ENCODE data around the gene NPAS1. TPM values are rescaled to one million over a fixed set of nuclear protein-coding genes. Genes with fewer than 3 reads are reported as not detected.

Gene NPAS1
- total RNA-seq, 1 experiment from 2014 or later, result 4.6 TPM

- TF ChIP-seq ZFX (IDR thresholded peaks at IDR 0.05), result no peak
- no peak for TF ChIP-seq ZNF274 (IDR thresholded peaks at IDR 0.05; ENCODE audit: low read depth, low read length)
- no peak for TF ChIP-seq RAD21 (IDR thresholded peaks at IDR 0.05; ENCODE audit: low read depth)
- TF ChIP-seq, protein P1, sequence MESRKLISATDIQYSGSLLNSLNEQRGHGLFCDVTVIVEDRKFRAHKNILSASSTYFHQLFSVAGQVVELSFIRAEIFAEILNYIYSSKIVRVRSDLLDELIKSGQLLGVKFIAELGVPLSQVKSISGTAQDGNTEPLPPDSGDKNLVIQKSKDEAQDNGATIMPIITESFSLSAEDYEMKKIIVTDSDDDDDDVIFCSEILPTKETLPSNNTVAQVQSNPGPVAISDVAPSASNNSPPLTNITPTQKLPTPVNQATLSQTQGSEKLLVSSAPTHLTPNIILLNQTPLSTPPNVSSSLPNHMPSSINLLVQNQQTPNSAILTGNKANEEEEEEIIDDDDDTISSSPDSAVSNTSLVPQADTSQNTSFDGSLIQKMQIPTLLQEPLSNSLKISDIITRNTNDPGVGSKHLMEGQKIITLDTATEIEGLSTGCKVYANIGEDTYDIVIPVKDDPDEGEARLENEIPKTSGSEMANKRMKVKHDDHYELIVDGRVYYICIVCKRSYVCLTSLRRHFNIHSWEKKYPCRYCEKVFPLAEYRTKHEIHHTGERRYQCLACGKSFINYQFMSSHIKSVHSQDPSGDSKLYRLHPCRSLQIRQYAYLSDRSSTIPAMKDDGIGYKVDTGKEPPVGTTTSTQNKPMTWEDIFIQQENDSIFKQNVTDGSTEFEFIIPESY (IDR thresholded peaks at IDR 0.05; ENCODE audit: extremely low read depth, insufficient replicate concordance, low read length), result no peak
- no peak for TF ChIP-seq CEBPB (IDR thresholded peaks at IDR 0.05; ENCODE audit: low read depth)
- TF ChIP-seq SIN3A (IDR thresholded peaks at IDR 0.05; ENCODE audit: low read depth), result no peak
- no peak for TF ChIP-seq MAX (IDR thresholded peaks at IDR 0.05)
- no peak for TF ChIP-seq FOSL1 (IDR thresholded peaks at IDR 0.05; ENCODE audit: low read depth)
These were observed 37.7 kb downstream of the NPAS1 start (continued) for GRCh38 chr19:47057328-47057727.

DNA sequence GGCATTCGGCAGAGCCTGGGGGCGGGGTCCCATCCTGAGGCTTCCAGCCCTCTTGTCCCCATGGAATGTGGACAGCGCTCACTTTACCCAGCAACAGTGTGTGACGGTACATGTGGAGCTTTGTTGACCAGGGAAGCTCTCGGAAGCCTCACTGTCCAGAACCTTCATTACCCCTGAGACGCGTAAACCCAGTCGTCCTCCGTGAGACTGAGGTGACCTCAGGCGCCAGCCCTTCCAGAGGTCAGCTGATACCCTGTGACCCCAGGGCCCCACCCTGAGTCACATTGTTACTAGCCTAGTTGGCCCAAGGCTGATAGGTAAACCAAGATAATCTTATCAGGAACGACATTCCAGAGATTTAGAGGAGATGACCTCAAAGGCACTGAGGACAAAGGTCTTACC, 39.0 kb downstream of the NPAS1 start:
- Histone ChIP-seq H3K36me3 (ENCODE audit: control insufficient read depth in 1 of 2, insufficient read depth in 2 of 2, low read length in 2 of 2) (no peaks in the 10 kb centered on the region), H3K9me3 (ENCODE audit: control insufficient read depth in 1 of 2, insufficient read depth in 1 of 2, low read depth in 1 of 2, low read length in 2 of 2) (no peaks in the 10 kb centered on the region), H3K79me2 (ENCODE audit: insufficient read depth, low read length) (no peaks in the 10 kb centered on the region), H3K4me1 (ENCODE audit: control insufficient read depth in 1 of 2, insufficient read depth in 2 of 2, low read length in 2 of 2) (peaks cover 4 to 10% of the 10 kb centered on the region in 2 experiments; a peak in 3 of 4 replicates), H3K4me3 (replicated peaks in 1 of 2; ENCODE audit: low read depth in 1 of 2, low read length in 2 of 2) (no peak overlapping the region), H2AFZ (ENCODE audit: low read depth, low read length, poor library complexity, severe bottlenecking) (no peak overlapping the region), H3K27me3 (ENCODE audit: insufficient read depth, low read length) (no peaks in the 10 kb centered on the region), H4K20me1 (ENCODE audit: insufficient read depth) (no peaks in the 10 kb centered on the region), H3K9ac (ENCODE audit: low read length) (no peak overlapping the region), H3K9me2 (ENCODE audit: insufficient read depth) (no peaks in the 10 kb centered on the region), H3K4me2 (ENCODE audit: low read length) (no peak overlapping the region), H3K27ac (ENCODE audit: low read depth, low read length) (no peak overlapping the region)
- ChIA-PET RAD21 (ENCODE audit: low non-redundant PET in 1 of 2, low total read pairs in 2 of 2, uncharacterized antibody in 2 of 2, unreplicated experiment in 2 of 2) (interaction anchor here in 1 of 2 experiments (0.5 kb wide), 1 partner anchor 21 kb away, joined by 3 read pairs; no protein-coding TSS in a partner anchor), CTCF (no interaction called here), POLR2A (no interaction called here)
- no peak for ATAC-seq
- no peak for TF ChIP-seq YY1 (IDR thresholded peaks at IDR 0.05; ENCODE audit: extremely low read depth, insufficient replicate concordance, low read depth, low read length)
- TF ChIP-seq EZH2phosphoT487 (IDR thresholded peaks at IDR 0.05; ENCODE audit: borderline replicate concordance), result no peak
- TF ChIP-seq TCF7L2 (IDR thresholded peaks at IDR 0.05; ENCODE audit: borderline replicate concordance, extremely low read depth, insufficient read depth, insufficient read length), result no peak
- no peak for TF ChIP-seq CEBPB (IDR thresholded peaks at IDR 0.05; ENCODE audit: low read depth)
- TF ChIP-seq FOSL1 (IDR thresholded peaks at IDR 0.05; ENCODE audit: low read depth), result no peak
- TF ChIP-seq, protein P2, sequence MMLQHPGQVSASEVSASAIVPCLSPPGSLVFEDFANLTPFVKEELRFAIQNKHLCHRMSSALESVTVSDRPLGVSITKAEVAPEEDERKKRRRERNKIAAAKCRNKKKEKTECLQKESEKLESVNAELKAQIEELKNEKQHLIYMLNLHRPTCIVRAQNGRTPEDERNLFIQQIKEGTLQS (IDR thresholded peaks at IDR 0.05), result no peak
- no peak for TF ChIP-seq EGR1 (IDR thresholded peaks at IDR 0.05; ENCODE audit: low read depth)
- TF ChIP-seq ELF1 (IDR thresholded peaks at IDR 0.05; ENCODE audit: borderline replicate concordance, low read depth), result no peak
- TF ChIP-seq SRF (IDR thresholded peaks at IDR 0.05; ENCODE audit: low read depth), result no peak
- no peak for TF ChIP-seq JUND (IDR thresholded peaks at IDR 0.05)
- no peak for TF ChIP-seq ZNF274 (IDR thresholded peaks at IDR 0.05; ENCODE audit: low read depth, low read length)
- no peak for TF ChIP-seq CBX3 (IDR thresholded peaks at IDR 0.05; ENCODE audit: low read depth)
- TF ChIP-seq ZFX (IDR thresholded peaks at IDR 0.05), result no peak
- no peak for TF ChIP-seq MAX (IDR thresholded peaks at IDR 0.05)
- no TSS peak for BruUV-seq (replicated peaks)
- intact Hi-C loops (cut with micrococcal nuclease), result no loop called here
- no peak for DNase-seq (ENCODE audit: low read depth, low spot score)
